GM23338 (cell line): ENCODE results near the gene HCFC1. TPM values are rescaled to one million over a fixed set of nuclear protein-coding genes. Genes with fewer than 3 reads are reported as not detected.
A peak's percentile ranks its signal among the peaks of the same experiment; 100 is the strongest.

ENCODE experiments used
- ATAC-seq: fragments of 200-7000 bp; cut with Tn5 transposase; 3 replicates; pipeline ENCODE4 v1.9.1; 2020
- DNase-seq: peaks from one replicate; pipeline ENCODE4 v3.0.0-alpha.2; 2015; ENCODE audit warnings: low spot score
- H2AFZ ChIP-seq: fragments of 200-600 bp; sonication (generic); 2 replicates; pipeline ENCODE4 v1.8.0; 2016; ENCODE audit warnings: antibody characterized with exemption, mild to moderate bottlenecking, moderate library complexity
- H3F3A ChIP-seq: fragments of 200-600 bp; sonication (generic); replicated peaks from 2 replicates; pipeline ENCODE4 v1.8.0; 2017; ENCODE audit warnings: antibody characterized with exemption, mixed run types, low read depth
- H3K27ac ChIP-seq: fragments of 200-600 bp; sonication (generic); 2 replicates; pipeline ENCODE4 v1.6.1; 2016; ENCODE audit warnings: low read depth
- H3K27me3 ChIP-seq: fragments of 200-600 bp; sonication (generic); 2 replicates; pipeline ENCODE4 v1.8.0; 2016; ENCODE audit warnings: mild to moderate bottlenecking, mixed run types, moderate library complexity; ENCODE audit not compliant: insufficient read depth
- H3K36me3 ChIP-seq: fragments of 200-600 bp; sonication (generic); 2 replicates; pipeline ENCODE4 v1.8.0; 2016; ENCODE audit warnings: mild to moderate bottlenecking; ENCODE audit not compliant: insufficient read depth
- H3K4me1 ChIP-seq: fragments of 200-600 bp; sonication (generic); 2 replicates; pipeline ENCODE4 v1.8.0; 2016; ENCODE audit warnings: mild to moderate bottlenecking, moderate library complexity; ENCODE audit not compliant: insufficient read depth
- H3K4me2 ChIP-seq: fragments of 200-600 bp; sonication (generic); 2 replicates; pipeline ENCODE4 v1.7.1; 2017; ENCODE audit warnings: mixed run types
- H3K4me3 ChIP-seq: fragments of 200-600 bp; sonication (generic); 2 replicates; pipeline ENCODE4 v1.6.1; 2016; ENCODE audit warnings: mixed run types
- H3K79me2 ChIP-seq: fragments of 200-600 bp; sonication (generic); replicated peaks from 2 replicates; pipeline ENCODE4 v1.8.0; 2017; ENCODE audit warnings: mild to moderate bottlenecking; ENCODE audit not compliant: insufficient read depth
- H3K9me2 ChIP-seq: fragments of 200-600 bp; sonication (generic); 2 replicates; pipeline ENCODE4 v1.8.0; 2017; ENCODE audit not compliant: insufficient read depth
- H4K20me1 ChIP-seq: fragments of 200-600 bp; sonication (generic); replicated peaks from 2 replicates; pipeline ENCODE4 v1.8.0; 2017; ENCODE audit warnings: mild to moderate bottlenecking; ENCODE audit not compliant: insufficient read depth
- H3K27ac Mint-ChIP-seq: 2 replicates; pipeline ENCODE4 v1.8.0; 2020; ENCODE audit warnings: inconsistent platforms, mild to moderate bottlenecking, moderate library complexity, mixed read lengths
- H3K27me3 Mint-ChIP-seq: 3 replicates; pipeline ENCODE4 v1.8.0; 2022; ENCODE audit warnings: low read depth, mild to moderate bottlenecking, moderate library complexity, mixed read lengths, inconsistent platforms; ENCODE audit not compliant: insufficient read depth, poor library complexity
- H3K36me3 Mint-ChIP-seq: 3 replicates; pipeline ENCODE4 v1.8.0; 2021; ENCODE audit warnings: low read depth, mild to moderate bottlenecking, inconsistent platforms, moderate library complexity, mixed read lengths
- H3K4me1 Mint-ChIP-seq: 3 replicates; pipeline ENCODE4 v1.8.0; 2020; ENCODE audit warnings: mild to moderate bottlenecking, inconsistent platforms, mixed read lengths
- H3K4me3 Mint-ChIP-seq: 3 replicates; pipeline ENCODE4 v1.8.0; 2021; ENCODE audit warnings: moderate library complexity, mild to moderate bottlenecking, inconsistent platforms, mixed read lengths
- H3K9me3 Mint-ChIP-seq: 3 replicates; pipeline ENCODE4 v1.8.0; 2020; ENCODE audit warnings: moderate library complexity, mild to moderate bottlenecking, inconsistent platforms, mixed read lengths
- CREB1 ChIP-seq: fragments of 250-450 bp; sonication (Bioruptor Pico); IDR thresholded peaks from 2 replicates; pipeline ENCODE4 v1.5.0; 2020; ENCODE audit warnings: low read depth, mild to moderate bottlenecking, moderate library complexity
- EZH2 ChIP-seq: fragments of 200-600 bp; sonication (generic); IDR thresholded peaks from one replicate; pipeline ENCODE4 v1.8.0; 2017; ENCODE audit warnings: antibody characterized with exemption, mild to moderate bottlenecking, low read depth; ENCODE audit not compliant: unreplicated experiment
- EZH2phosphoT487 ChIP-seq: fragments of 200-600 bp; sonication (generic); IDR thresholded peaks from one replicate; pipeline ENCODE4 v1.8.1; 2018; ENCODE audit warnings: antibody characterized with exemption; ENCODE audit not compliant: unreplicated experiment
- JUNB ChIP-seq: IDR thresholded peaks from one replicate; pipeline ENCODE4 v1.6.1; 2016; ENCODE audit warnings: antibody characterized with exemption; ENCODE audit not compliant: unreplicated experiment
- NANOG ChIP-seq: IDR thresholded peaks from 2 replicates; pipeline ENCODE4 v1.6.1; 2016; ENCODE audit warnings: antibody characterized with exemption, borderline replicate concordance
- POLR2AphosphoS5 ChIP-seq: IDR thresholded peaks from 2 replicates; pipeline ENCODE4 v1.6.1; 2016; ENCODE audit warnings: antibody characterized with exemption, low read depth
- STAT1 ChIP-seq: IDR thresholded peaks from one replicate; pipeline ENCODE4 v1.6.1; 2016; ENCODE audit warnings: antibody characterized with exemption; ENCODE audit not compliant: unreplicated experiment
- ZNF331 ChIP-seq: fragments of 250-450 bp; sonication (Bioruptor Pico); IDR thresholded peaks from 2 replicates; pipeline ENCODE4 v1.5.0; 2020; ENCODE audit warnings: low read depth, mild to moderate bottlenecking, moderate library complexity
- polyA plus RNA-seq: library from polyadenylated mRNA; unstranded; fragments of >200 nt; fragmentation: Nextera tagmentation; extraction: Ambion mirVana; gene quantifications from 2 replicates; pipeline ENCODE4 v1.2.1, GENCODE V29; 2016
- total RNA-seq: library from RNA; depleted of rRNA; stranded (reverse); fragments of >200 nt; shearing (Covaris generic); gene quantifications from 2 replicates; pipeline ENCODE4 v1.2.3, GENCODE V29; 2014
- TF ChIP-seq, protein P1 (sequence below): fragments of 250-450 bp; sonication (Bioruptor Pico); IDR thresholded peaks from 2 replicates; pipeline ENCODE4 v1.5.0; 2020; ENCODE audit warnings: mild to moderate bottlenecking, moderate library complexity
- TF ChIP-seq, protein P2 (sequence below): IDR thresholded peaks from 2 replicates; pipeline ENCODE4 v1.6.1; 2016; ENCODE audit warnings: antibody characterized with exemption
- TF ChIP-seq, protein P3 (sequence below): IDR thresholded peaks from one replicate; pipeline ENCODE4 v1.6.1; 2018; ENCODE audit warnings: antibody characterized with exemption; ENCODE audit not compliant: unreplicated experiment

HCFC1 gene
- total and polyA plus RNA-seq, 2 experiments from 2014 or later: 33.0 to 188 TPM

DNA sequence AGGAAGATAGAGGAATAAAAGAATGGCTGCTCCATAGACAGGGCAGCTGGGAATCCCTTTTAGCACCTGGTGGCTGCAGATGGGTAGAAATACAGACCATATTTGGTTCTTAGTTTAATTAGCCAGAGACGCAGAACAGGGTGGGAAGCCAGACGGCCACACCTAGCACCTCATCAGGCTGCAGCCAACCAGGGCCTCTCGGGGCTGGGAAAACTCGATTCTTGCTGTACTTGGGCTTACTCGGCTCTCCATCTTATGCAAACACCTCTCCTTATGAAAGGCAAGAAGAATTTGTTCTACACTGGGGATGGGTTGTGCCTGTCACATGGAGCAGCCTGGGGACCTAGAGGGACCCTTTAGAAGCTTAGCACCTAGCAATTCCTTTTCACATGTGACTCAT is 28.4 kb upstream of the HCFC1 start (continued):
- TF ChIP-seq, protein P1, sequence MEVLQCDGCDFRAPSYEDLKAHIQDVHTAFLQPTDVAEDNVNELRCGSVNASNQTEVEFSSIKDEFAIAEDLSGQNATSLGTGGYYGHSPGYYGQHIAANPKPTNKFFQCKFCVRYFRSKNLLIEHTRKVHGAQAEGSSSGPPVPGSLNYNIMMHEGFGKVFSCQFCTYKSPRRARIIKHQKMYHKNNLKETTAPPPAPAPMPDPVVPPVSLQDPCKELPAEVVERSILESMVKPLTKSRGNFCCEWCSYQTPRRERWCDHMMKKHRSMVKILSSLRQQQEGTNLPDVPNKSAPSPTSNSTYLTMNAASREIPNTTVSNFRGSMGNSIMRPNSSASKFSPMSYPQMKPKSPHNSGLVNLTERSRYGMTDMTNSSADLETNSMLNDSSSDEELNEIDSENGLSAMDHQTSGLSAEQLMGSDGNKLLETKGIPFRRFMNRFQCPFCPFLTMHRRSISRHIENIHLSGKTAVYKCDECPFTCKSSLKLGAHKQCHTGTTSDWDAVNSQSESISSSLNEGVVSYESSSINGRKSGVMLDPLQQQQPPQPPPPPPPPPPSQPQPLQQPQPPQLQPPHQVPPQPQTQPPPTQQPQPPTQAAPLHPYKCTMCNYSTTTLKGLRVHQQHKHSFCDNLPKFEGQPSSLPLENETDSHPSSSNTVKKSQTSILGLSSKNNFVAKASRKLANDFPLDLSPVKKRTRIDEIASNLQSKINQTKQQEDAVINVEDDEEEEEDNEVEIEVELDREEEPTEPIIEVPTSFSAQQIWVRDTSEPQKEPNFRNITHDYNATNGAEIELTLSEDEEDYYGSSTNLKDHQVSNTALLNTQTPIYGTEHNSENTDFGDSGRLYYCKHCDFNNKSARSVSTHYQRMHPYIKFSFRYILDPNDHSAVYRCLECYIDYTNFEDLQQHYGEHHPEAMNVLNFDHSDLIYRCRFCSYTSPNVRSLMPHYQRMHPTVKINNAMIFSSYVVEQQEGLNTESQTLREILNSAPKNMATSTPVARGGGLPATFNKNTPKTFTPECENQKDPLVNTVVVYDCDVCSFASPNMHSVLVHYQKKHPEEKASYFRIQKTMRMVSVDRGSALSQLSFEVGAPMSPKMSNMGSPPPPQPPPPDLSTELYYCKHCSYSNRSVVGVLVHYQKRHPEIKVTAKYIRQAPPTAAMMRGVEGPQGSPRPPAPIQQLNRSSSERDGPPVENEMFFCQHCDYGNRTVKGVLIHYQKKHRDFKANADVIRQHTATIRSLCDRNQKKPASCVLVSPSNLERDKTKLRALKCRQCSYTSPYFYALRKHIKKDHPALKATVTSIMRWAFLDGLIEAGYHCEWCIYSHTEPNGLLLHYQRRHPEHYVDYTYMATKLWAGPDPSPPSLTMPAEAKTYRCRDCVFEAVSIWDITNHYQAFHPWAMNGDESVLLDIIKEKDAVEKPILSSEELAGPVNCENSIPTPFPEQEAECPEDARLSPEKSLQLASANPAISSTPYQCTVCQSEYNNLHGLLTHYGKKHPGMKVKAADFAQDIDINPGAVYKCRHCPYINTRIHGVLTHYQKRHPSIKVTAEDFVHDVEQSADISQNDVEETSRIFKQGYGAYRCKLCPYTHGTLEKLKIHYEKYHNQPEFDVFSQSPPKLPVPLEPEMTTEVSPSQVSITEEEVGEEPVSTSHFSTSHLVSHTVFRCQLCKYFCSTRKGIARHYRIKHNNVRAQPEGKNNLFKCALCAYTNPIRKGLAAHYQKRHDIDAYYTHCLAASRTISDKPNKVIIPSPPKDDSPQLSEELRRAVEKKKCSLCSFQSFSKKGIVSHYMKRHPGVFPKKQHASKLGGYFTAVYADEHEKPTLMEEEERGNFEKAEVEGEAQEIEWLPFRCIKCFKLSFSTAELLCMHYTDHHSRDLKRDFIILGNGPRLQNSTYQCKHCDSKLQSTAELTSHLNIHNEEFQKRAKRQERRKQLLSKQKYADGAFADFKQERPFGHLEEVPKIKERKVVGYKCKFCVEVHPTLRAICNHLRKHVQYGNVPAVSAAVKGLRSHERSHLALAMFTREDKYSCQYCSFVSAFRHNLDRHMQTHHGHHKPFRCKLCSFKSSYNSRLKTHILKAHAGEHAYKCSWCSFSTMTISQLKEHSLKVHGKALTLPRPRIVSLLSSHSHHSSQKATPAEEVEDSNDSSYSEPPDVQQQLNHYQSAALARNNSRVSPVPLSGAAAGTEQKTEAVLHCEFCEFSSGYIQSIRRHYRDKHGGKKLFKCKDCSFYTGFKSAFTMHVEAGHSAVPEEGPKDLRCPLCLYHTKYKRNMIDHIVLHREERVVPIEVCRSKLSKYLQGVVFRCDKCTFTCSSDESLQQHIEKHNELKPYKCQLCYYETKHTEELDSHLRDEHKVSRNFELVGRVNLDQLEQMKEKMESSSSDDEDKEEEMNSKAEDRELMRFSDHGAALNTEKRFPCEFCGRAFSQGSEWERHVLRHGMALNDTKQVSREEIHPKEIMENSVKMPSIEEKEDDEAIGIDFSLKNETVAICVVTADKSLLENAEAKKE (CRISPR knock-in tag): no peak
- no peak for TF ChIP-seq STAT1
- TF ChIP-seq JUNB: no peak
- no peak for TF ChIP-seq CREB1 (CRISPR knock-in tag)
- TF ChIP-seq POLR2AphosphoS5: no peak
- TF ChIP-seq EZH2: no peak
- TF ChIP-seq, protein P2, sequence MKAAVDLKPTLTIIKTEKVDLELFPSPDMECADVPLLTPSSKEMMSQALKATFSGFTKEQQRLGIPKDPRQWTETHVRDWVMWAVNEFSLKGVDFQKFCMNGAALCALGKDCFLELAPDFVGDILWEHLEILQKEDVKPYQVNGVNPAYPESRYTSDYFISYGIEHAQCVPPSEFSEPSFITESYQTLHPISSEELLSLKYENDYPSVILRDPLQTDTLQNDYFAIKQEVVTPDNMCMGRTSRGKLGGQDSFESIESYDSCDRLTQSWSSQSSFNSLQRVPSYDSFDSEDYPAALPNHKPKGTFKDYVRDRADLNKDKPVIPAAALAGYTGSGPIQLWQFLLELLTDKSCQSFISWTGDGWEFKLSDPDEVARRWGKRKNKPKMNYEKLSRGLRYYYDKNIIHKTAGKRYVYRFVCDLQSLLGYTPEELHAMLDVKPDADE: no peak

DNA sequence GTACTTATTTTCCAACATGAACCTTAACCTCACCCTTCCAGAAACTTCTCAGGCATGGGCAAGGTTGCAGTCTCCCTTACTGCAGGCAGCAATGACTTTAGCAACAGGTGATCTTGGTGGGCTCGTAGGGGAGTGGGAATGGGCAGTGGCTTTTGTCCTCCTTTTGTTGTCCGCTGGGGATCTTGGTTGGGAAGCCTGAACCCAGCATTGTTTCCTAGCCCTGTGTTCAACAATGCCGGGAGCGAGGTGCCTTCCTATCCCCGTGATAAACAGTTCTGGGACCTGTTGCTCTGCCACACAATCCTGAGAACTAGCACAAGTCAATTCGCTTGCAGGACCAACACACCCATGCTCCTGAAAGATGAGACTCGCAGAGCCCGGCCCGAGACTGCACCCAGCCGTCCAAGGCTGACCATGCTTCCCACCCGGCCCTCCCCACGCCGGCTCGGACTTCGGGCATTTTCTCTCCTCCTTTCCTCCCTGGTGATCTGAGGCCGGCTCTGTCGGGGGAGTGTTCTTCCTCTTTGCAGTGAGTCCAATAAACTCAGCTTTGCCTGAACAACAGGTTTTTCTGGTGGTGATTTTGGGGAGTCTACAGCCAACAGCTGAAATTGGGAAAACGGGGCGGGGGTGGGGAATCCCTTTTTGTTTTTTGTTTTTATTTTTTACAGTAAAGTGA is 27.9 kb upstream of the HCFC1 start:
- Histone ChIP-seq H4K20me1 (no peaks in the 10 kb centered on the region), H3K27ac (no peak overlapping the region), H3K4me3 (no peak overlapping the region), H3K79me2 (no peaks in the 10 kb centered on the region), H2AFZ (peak overlapping the region; percentile 18; the same call in 1 of the 2 replicates), H3K9me2 (no peaks in the 10 kb centered on the region), H3K27me3 (no peaks in the 10 kb centered on the region), H3K36me3 (no peaks in the 10 kb centered on the region), H3K4me1 (no peaks in the 10 kb centered on the region), H3K4me2 (no peak overlapping the region), H3F3A (no peaks in the 10 kb centered on the region)
- peaks cover 5% of the 10 kb centered on the region for H3K27me3 Mint-ChIP-seq
- H3K4me3 Mint-ChIP-seq: no peak overlapping the region
- H3K27ac Mint-ChIP-seq: peak overlapping the region; percentile 52; the same call in 1 of the 2 replicates
- peak; percentile 55 for ATAC-seq
- H3K36me3 Mint-ChIP-seq: no peaks in the 10 kb centered on the region
- DNase-seq: peak; percentile 10
- H3K9me3 Mint-ChIP-seq: no peaks in the 10 kb centered on the region; the same call in 2 of the 3 replicates
- H3K4me1 Mint-ChIP-seq: peaks cover 11% of the 10 kb centered on the region; the same call in 2 of the 3 replicates
- TF ChIP-seq CREB1 (CRISPR knock-in tag): no peak
- no peak for TF ChIP-seq STAT1
- no peak for TF ChIP-seq JUNB
- TF ChIP-seq, protein P2: no peak
- TF ChIP-seq, protein P3, sequence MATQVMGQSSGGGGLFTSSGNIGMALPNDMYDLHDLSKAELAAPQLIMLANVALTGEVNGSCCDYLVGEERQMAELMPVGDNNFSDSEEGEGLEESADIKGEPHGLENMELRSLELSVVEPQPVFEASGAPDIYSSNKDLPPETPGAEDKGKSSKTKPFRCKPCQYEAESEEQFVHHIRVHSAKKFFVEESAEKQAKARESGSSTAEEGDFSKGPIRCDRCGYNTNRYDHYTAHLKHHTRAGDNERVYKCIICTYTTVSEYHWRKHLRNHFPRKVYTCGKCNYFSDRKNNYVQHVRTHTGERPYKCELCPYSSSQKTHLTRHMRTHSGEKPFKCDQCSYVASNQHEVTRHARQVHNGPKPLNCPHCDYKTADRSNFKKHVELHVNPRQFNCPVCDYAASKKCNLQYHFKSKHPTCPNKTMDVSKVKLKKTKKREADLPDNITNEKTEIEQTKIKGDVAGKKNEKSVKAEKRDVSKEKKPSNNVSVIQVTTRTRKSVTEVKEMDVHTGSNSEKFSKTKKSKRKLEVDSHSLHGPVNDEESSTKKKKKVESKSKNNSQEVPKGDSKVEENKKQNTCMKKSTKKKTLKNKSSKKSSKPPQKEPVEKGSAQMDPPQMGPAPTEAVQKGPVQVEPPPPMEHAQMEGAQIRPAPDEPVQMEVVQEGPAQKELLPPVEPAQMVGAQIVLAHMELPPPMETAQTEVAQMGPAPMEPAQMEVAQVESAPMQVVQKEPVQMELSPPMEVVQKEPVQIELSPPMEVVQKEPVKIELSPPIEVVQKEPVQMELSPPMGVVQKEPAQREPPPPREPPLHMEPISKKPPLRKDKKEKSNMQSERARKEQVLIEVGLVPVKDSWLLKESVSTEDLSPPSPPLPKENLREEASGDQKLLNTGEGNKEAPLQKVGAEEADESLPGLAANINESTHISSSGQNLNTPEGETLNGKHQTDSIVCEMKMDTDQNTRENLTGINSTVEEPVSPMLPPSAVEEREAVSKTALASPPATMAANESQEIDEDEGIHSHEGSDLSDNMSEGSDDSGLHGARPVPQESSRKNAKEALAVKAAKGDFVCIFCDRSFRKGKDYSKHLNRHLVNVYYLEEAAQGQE: no peak
- no peak for TF ChIP-seq ZNF331 (CRISPR knock-in tag)
- no peak for TF ChIP-seq EZH2phosphoT487
- TF ChIP-seq POLR2AphosphoS5: no peak
- no peak for TF ChIP-seq EZH2
- TF ChIP-seq NANOG: no peak
